OCI-LY3 (cell line): ENCODE results near the gene SLC16A4.

ENCODE experiments used
- H2AFZ ChIP-seq: fragments of 200-600, 300-600 bp; shearing (Covaris generic); 2 replicates; pipeline ENCODE4 v1.6.0; 2014; ENCODE audit warnings: antibody characterized with exemption, low read depth, low read length
- H3K27ac ChIP-seq: fragments of 200-600, 300-600 bp; sonication (generic); 2 replicates; pipeline ENCODE4 v1.5.1; 2014; ENCODE audit warnings: mild to moderate bottlenecking, low read length, moderate library complexity, mixed read lengths
- H3K27me3 ChIP-seq: fragments of 200-600, 300-600 bp; sonication (generic); 2 replicates; pipeline ENCODE4 v1.6.1; 2014; ENCODE audit warnings: low read depth, low read length, mixed read lengths
- H3K36me3 ChIP-seq: fragments of 200-600, 300-600 bp; sonication (generic); replicated peaks from 2 replicates; pipeline ENCODE3; 2014; ENCODE audit warnings: low read depth, low read length, mixed read lengths
- H3K4me1 ChIP-seq: fragments of 300-600, 200-600 bp; sonication (generic); 2 replicates; pipeline ENCODE4 v1.6.1; 2014; ENCODE audit warnings: low read length, mixed read lengths
- H3K4me2 ChIP-seq: fragments of 200-600, 300-600 bp; sonication (generic); 2 replicates; pipeline ENCODE4 v1.6.1; 2014; ENCODE audit warnings: low read length, mixed read lengths
- H3K4me3 ChIP-seq: fragments of 300-600, 200-600 bp; sonication (generic); 2 replicates; pipeline ENCODE4 v1.5.1; 2014; ENCODE audit warnings: antibody characterized with exemption, mild to moderate bottlenecking, low read length, moderate library complexity
- H3K79me2 ChIP-seq: fragments of 300-600, 200-600 bp; shearing (Covaris generic); 2 replicates; pipeline ENCODE4 v1.6.1; 2014; ENCODE audit warnings: mild to moderate bottlenecking, low read length, mixed read lengths
- H3K9ac ChIP-seq: fragments of 300-600, 200-600 bp; shearing (Covaris generic); 2 replicates; pipeline ENCODE4 v1.6.0; 2014; ENCODE audit warnings: mild to moderate bottlenecking, low read length, moderate library complexity
- H3K9me3 ChIP-seq: fragments of 200-600, 300-600 bp; shearing (Covaris generic); 2 replicates; pipeline ENCODE4 v1.6.1; 2014; ENCODE audit warnings: low read length, mixed read lengths; ENCODE audit not compliant: insufficient read depth
- H4K20me1 ChIP-seq: fragments of 200-600, 300-600 bp; sonication (generic); 2 replicates; pipeline ENCODE4 v1.6.1; 2016; ENCODE audit warnings: low read length, mixed read lengths; ENCODE audit not compliant: insufficient read depth
- EZH2phosphoT487 ChIP-seq: fragments of 200-600 bp; shearing (Covaris generic); IDR thresholded peaks from 2 replicates; pipeline ENCODE4 v1.6.1; 2018; ENCODE audit warnings: antibody characterized with exemption, mixed run types, low read depth
- TF ChIP-seq, protein P1 (sequence below): fragments of 200-600, 300-600 bp; sonication (generic); IDR thresholded peaks from 2 replicates; pipeline ENCODE4 v1.5.1; 2014; ENCODE audit warnings: antibody characterized with exemption, low read length, low read depth

The SLC16A4 gene

DNA sequence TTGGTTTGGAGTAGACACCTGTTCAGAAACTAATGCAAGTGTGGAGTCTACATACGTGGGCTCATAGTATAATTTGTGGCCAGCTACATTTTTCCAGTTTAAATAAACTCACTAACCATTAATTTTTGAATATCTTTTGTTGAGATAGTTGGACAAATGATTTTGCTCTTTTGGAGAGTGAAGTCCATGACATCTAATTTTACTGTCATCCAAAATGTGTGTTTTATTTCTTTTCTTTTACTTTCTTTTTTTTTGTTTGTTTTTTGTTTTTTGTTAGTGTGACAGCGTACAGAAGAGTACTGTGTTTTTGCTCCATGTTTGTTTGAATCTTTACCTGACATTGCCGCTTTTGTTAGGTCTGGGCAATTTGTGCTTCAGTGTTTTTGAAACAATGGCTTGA, 46.7 kb downstream of the SLC16A4 start:
- peak overlapping the region; percentile 91; the same call in 1 of the 2 replicates for H3K4me3 ChIP-seq
- H3K36me3 ChIP-seq, result peaks cover 51% of the 10 kb centered on the region
- H3K9ac ChIP-seq, result no peak overlapping the region
- no peaks in the 10 kb centered on the region for H3K9me3 ChIP-seq
- H3K27me3 ChIP-seq, result no peaks in the 10 kb centered on the region
- TF ChIP-seq EZH2phosphoT487, result no peak
- TF ChIP-seq, protein P1, sequence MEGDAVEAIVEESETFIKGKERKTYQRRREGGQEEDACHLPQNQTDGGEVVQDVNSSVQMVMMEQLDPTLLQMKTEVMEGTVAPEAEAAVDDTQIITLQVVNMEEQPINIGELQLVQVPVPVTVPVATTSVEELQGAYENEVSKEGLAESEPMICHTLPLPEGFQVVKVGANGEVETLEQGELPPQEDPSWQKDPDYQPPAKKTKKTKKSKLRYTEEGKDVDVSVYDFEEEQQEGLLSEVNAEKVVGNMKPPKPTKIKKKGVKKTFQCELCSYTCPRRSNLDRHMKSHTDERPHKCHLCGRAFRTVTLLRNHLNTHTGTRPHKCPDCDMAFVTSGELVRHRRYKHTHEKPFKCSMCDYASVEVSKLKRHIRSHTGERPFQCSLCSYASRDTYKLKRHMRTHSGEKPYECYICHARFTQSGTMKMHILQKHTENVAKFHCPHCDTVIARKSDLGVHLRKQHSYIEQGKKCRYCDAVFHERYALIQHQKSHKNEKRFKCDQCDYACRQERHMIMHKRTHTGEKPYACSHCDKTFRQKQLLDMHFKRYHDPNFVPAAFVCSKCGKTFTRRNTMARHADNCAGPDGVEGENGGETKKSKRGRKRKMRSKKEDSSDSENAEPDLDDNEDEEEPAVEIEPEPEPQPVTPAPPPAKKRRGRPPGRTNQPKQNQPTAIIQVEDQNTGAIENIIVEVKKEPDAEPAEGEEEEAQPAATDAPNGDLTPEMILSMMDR, result no peak
- peaks cover 80% of the 10 kb centered on the region for H3K4me1 ChIP-seq
- H3K79me2 ChIP-seq, result peaks cover 99% of the 10 kb centered on the region
- peaks cover 85% of the 10 kb centered on the region for H4K20me1 ChIP-seq
- H3K4me2 ChIP-seq, result peak overlapping the region; percentile 96
- H2AFZ ChIP-seq, result no peak overlapping the region
- H3K27ac ChIP-seq, result no peak overlapping the region

DNA sequence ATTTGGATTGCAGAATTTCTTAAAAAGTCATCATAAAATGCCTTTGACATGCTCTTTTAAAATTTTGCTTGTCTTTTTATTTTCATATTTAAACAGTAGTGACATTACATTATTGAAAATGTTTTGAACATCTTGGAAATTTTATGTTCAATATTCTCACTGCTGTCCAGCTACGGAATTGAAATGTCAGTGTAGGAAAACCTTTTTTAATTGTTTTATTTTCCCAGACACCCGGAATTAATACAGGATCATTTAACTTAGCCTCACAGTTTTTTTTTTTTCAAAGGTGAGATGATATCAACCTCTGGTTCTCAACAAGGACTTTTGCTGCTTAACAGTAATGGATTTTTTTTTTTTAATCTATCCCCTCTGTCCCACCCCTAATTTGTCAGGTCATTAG, 47.6 kb downstream of the SLC16A4 start:
- H3K36me3 ChIP-seq, result peaks cover 49% of the 10 kb centered on the region
- H3K9ac ChIP-seq, result 0 out of 2 replicates have a peak overlapping the region, but pooled peaks have one; percentile 20
- no peaks in the 10 kb centered on the region for H3K27me3 ChIP-seq
- no peak for TF ChIP-seq EZH2phosphoT487
- TF ChIP-seq, protein P1, result no peak
- no peak overlapping the region for H2AFZ ChIP-seq
- peak overlapping the region; percentile 96 for H3K4me2 ChIP-seq
- H3K9me3 ChIP-seq, result no peaks in the 10 kb centered on the region
- peaks cover 76% of the 10 kb centered on the region for H4K20me1 ChIP-seq
- H3K79me2 ChIP-seq, result peaks cover 90% of the 10 kb centered on the region
- H3K27ac ChIP-seq, result no peak overlapping the region
- H3K4me1 ChIP-seq, result peaks cover 75% of the 10 kb centered on the region
- peak overlapping the region; percentile 91 for H3K4me3 ChIP-seq

DNA sequence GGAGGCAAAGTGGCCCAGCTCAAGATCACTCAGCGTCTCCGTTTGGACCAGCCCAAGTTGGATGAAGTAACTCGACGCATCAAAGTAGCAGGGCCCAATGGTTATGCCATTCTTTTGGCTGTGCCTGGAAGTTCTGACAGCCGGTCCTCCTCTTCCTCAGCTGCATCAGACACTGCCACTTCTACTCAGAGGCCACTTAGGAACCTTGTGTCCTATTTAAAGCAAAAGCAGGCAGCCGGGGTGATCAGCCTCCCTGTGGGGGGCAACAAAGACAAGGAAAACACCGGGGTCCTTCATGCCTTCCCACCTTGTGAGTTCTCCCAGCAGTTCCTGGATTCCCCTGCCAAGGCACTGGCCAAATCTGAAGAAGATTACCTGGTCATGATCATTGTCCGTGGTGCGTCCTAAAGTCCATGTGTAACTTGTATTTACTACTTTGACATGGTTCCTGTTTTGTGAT, 48.9 kb downstream of the SLC16A4 start:
- TF ChIP-seq, protein P1, result no peak
- no peak for TF ChIP-seq EZH2phosphoT487
- H2AFZ ChIP-seq, result no peak overlapping the region
- 0 out of 2 replicates have a peak overlapping the region, but pooled peaks have one; percentile 18 for H3K9ac ChIP-seq
- H3K4me2 ChIP-seq, result peak overlapping the region; percentile 96
- H3K4me3 ChIP-seq, result peak overlapping the region; percentile 91
- H3K9me3 ChIP-seq, result no peaks in the 10 kb centered on the region
- H3K27me3 ChIP-seq, result no peaks in the 10 kb centered on the region
- H3K36me3 ChIP-seq, result peaks cover 39% of the 10 kb centered on the region
- no peak overlapping the region for H3K27ac ChIP-seq
- H4K20me1 ChIP-seq, result peaks cover 65% of the 10 kb centered on the region
- peaks cover 64% of the 10 kb centered on the region for H3K4me1 ChIP-seq
- peaks cover 85% of the 10 kb centered on the region for H3K79me2 ChIP-seq

DNA sequence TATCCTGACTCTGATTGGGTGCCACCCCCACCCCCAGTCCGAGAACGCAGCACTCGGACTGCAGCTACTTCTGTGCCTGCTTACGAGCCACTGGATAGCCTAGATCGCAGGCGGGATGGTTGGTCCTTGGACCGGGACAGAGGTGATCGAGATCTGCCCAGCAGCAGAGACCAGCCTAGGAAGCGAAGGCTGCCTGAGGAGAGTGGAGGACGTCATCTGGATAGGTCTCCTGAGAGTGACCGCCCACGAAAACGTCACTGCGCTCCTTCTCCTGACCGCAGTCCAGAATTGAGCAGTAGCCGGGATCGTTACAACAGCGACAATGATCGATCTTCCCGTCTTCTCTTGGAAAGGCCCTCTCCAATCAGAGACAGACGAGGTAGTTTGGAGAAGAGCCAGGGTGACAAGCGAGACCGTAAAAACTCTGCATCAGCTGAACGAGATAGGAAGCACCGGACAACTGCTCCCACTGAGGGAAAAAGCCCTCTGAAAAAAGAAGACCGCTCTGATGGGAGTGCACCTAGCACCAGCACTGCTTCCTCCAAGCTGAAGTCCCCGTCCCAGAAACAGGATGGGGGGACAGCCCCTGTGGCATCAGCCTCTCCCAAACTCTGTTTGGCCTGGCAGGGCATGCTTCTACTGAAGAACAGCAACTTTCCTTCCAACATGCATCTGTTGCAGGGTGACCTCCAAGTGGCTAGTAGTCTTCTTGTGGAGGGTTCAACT, 49.5 kb downstream of the SLC16A4 start:
- H3K27ac ChIP-seq, result no peak overlapping the region
- H3K36me3 ChIP-seq, result peaks cover 37% of the 10 kb centered on the region
- H2AFZ ChIP-seq, result no peak overlapping the region
- H3K9me3 ChIP-seq, result no peaks in the 10 kb centered on the region
- peak overlapping the region; percentile 96 for H3K4me2 ChIP-seq
- peaks cover 85% of the 10 kb centered on the region for H3K79me2 ChIP-seq
- peak overlapping the region; percentile 91 for H3K4me3 ChIP-seq
- H3K4me1 ChIP-seq, result peaks cover 62% of the 10 kb centered on the region
- no peaks in the 10 kb centered on the region for H3K27me3 ChIP-seq
- H3K9ac ChIP-seq, result no peak overlapping the region
- peaks cover 59% of the 10 kb centered on the region for H4K20me1 ChIP-seq
- TF ChIP-seq, protein P1, result no peak
- TF ChIP-seq EZH2phosphoT487, result no peak
